Measurements from ENCODE around the gene FAM163B. TPM values are rescaled to one million over a fixed set of nuclear protein-coding genes. Genes with fewer than 3 reads are reported as not detected.

Gene FAM163B
- total RNA-seq, 1 donor = not detected

DNA sequence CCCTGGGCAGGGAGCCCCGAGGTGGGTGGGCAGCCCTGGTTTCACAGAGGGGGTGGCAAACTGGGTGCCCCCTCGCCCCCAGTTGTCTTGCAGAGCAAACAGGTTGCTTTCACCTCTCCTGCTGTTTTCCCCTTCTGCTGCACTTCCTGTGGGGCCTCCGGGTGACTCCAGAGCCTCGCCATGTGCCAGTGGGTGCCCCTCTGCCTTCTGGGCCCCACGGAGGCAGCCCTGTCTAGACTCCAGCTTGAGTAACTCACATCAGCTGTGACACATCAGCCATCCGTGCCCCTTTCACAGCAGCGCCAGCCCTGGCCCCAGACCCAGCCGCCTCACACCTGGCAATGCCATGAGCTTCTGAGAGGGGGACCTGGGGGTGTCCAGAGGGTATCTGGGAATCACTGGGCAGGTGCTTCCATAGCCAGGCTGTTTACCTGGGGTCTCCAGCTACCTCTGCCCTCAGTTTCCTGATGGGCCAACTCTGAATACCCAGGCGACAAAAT, 37.7 kb downstream of the FAM163B start:
- Histone ChIP-seq H3K79me2 (ENCODE audit: insufficient read depth, low read length) (no peaks in the 10 kb centered on the region), H3K9me3 (ENCODE audit: low read depth, low read length) (no peaks in the 10 kb centered on the region), H2AFZ (ENCODE audit: low read length) (no peak overlapping the region), H3K4me1 (ENCODE audit: insufficient read depth, low read length) (no peaks in the 10 kb centered on the region), H3K27me3 (ENCODE audit: insufficient read depth, low read length) (no peaks in the 10 kb centered on the region), H4K20me1 (ENCODE audit: insufficient read depth, low read length) (no peaks in the 10 kb centered on the region), H3K4me2 (ENCODE audit: insufficient read depth, low read length) (no peak overlapping the region), H3K4me3 (ENCODE audit: insufficient read depth, low read length) (no peak overlapping the region), H3K36me3 (ENCODE audit: insufficient read depth, low read length) (no peaks in the 10 kb centered on the region), H3K27ac (ENCODE audit: low read depth, low read length) (no peak overlapping the region)
- no peak for DNase-seq (ENCODE audit: insufficient read length, low spot score, missing footprints)
- TF ChIP-seq, protein P1, sequence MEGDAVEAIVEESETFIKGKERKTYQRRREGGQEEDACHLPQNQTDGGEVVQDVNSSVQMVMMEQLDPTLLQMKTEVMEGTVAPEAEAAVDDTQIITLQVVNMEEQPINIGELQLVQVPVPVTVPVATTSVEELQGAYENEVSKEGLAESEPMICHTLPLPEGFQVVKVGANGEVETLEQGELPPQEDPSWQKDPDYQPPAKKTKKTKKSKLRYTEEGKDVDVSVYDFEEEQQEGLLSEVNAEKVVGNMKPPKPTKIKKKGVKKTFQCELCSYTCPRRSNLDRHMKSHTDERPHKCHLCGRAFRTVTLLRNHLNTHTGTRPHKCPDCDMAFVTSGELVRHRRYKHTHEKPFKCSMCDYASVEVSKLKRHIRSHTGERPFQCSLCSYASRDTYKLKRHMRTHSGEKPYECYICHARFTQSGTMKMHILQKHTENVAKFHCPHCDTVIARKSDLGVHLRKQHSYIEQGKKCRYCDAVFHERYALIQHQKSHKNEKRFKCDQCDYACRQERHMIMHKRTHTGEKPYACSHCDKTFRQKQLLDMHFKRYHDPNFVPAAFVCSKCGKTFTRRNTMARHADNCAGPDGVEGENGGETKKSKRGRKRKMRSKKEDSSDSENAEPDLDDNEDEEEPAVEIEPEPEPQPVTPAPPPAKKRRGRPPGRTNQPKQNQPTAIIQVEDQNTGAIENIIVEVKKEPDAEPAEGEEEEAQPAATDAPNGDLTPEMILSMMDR (IDR thresholded peaks at IDR 0.05; ENCODE audit: extremely low read depth, low read depth, low read length) = no peak

DNA sequence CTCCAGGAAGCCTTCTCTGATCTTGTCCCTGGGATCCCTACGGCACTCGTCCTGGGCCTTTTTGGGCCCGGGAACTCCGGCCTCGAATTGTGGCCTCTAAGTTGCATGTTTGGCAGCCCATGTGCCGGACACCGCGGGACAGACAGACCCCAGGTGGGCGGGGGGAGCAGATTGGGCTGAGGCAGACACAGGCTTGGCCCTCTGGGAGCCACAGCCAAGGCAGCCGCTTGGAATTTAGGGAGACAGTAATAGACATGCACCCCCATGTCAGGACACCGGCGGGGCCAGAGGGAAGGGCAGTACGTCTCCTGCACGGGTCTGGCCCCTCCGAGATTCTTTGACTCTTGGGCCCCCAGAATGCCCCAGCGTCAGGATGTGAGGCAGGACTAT, 38.5 kb downstream of the FAM163B start:
- H3K9me3 ChIP-seq (ENCODE audit: low read depth, low read length) = no peaks in the 10 kb centered on the region
- no peak overlapping the region for H3K27ac ChIP-seq (ENCODE audit: low read depth, low read length)
- H3K4me1 ChIP-seq (ENCODE audit: insufficient read depth, low read length) = no peaks in the 10 kb centered on the region
- no peaks in the 10 kb centered on the region for H3K27me3 ChIP-seq (ENCODE audit: insufficient read depth, low read length)
- TF ChIP-seq, protein P1 (IDR thresholded peaks at IDR 0.05; ENCODE audit: extremely low read depth, low read depth, low read length) = no peak
- H2AFZ ChIP-seq (ENCODE audit: low read length) = no peak overlapping the region
- H3K79me2 ChIP-seq (ENCODE audit: insufficient read depth, low read length) = no peaks in the 10 kb centered on the region
- H4K20me1 ChIP-seq (ENCODE audit: insufficient read depth, low read length) = no peaks in the 10 kb centered on the region
- H3K4me3 ChIP-seq (ENCODE audit: insufficient read depth, low read length) = no peak overlapping the region
- H3K36me3 ChIP-seq (ENCODE audit: insufficient read depth, low read length) = no peaks in the 10 kb centered on the region
- DNase-seq (ENCODE audit: insufficient read length, low spot score, missing footprints) = no peak
- H3K4me2 ChIP-seq (ENCODE audit: insufficient read depth, low read length) = no peak overlapping the region

DNA sequence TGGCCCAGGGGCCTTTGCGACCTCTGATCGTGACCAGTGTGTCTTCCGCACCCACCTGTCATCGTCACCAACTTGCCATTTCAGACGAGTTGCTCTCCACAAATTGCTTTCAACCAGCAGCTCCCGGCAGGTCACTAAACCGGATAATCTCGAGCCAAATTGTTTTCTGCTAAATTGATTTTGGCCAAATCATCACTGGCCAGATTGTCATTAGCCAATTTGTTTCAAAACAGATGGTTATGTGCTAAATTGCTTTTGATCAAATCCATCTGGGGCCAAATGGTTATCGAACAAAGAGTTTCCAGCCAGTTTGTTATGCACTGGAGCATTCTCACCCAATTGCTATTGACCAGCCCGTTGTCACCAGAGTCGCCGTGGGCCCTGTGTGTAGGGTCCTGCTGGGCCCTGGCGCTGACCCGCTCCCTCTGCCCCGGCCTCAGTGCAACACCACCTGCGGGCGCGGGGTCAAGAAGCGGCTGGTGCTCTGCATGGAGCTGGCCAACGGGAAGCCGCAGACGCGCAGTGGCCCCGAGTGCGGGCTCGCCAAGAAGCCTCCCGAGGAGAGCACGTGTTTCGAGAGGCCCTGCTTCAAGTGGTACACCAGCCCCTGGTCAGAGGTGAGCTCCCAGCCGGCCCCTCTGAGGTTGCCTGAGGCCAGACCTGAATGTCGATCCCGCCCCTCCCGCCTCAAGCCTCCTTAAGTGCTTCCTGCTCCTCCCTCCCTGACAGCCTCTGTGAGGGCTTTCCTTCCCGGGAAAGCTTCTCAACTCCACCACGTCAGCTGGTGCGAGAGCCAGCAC, 39.1 kb downstream of the FAM163B start:
- H3K4me1 ChIP-seq (ENCODE audit: insufficient read depth, low read length) = no peaks in the 10 kb centered on the region
- no peak overlapping the region for H2AFZ ChIP-seq (ENCODE audit: low read length)
- TF ChIP-seq, protein P1 (IDR thresholded peaks at IDR 0.05; ENCODE audit: extremely low read depth, low read depth, low read length) = no peak
- H4K20me1 ChIP-seq (ENCODE audit: insufficient read depth, low read length) = no peaks in the 10 kb centered on the region
- H3K4me3 ChIP-seq (ENCODE audit: insufficient read depth, low read length) = no peak overlapping the region
- no peaks in the 10 kb centered on the region for H3K27me3 ChIP-seq (ENCODE audit: insufficient read depth, low read length)
- H3K4me2 ChIP-seq (ENCODE audit: insufficient read depth, low read length) = no peak overlapping the region
- H3K79me2 ChIP-seq (ENCODE audit: insufficient read depth, low read length) = no peaks in the 10 kb centered on the region
- no peak for DNase-seq (ENCODE audit: insufficient read length, low spot score, missing footprints)
- no peaks in the 10 kb centered on the region for H3K9me3 ChIP-seq (ENCODE audit: low read depth, low read length)
- no peak overlapping the region for H3K27ac ChIP-seq (ENCODE audit: low read depth, low read length)
- no peaks in the 10 kb centered on the region for H3K36me3 ChIP-seq (ENCODE audit: insufficient read depth, low read length)

DNA sequence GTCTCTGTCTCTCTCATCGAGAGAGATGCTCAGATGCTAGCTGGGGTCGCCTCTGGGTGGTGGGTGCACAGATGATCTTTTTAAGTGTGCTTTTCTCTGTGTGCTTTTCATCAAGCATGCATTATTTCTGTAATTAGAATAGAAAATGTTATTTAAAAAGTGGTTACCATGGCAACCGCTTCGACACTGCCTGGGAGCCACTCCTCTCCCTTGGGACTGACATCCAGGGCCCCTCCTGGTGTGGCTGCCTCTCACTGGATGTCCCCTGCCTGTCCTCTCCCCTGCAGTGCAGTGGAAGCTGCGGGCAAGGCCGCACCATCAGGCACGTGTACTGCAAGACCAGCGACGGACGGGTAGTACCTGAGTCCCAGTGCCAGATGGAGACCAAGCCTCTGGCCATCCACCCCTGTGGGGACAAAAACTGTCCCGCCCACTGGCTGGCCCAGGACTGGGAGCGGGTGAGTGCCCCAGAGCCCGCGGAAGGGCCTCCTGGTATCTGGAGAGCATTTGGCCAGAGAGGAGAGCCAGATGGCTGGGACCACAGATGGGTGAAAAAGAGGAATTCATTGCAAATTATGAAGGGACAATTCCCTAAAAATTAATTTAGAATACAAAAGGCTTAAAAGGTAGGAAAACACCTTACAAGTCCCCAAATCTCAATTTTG, 39.9 kb downstream of the FAM163B start:
- DNase-seq (ENCODE audit: insufficient read length, low spot score, missing footprints) = no peak
- Histone ChIP-seq H3K36me3 (ENCODE audit: insufficient read depth, low read length) (no peaks in the 10 kb centered on the region), H3K27ac (ENCODE audit: low read depth, low read length) (no peak overlapping the region), H3K27me3 (ENCODE audit: insufficient read depth, low read length) (no peaks in the 10 kb centered on the region), H2AFZ (ENCODE audit: low read length) (no peak overlapping the region), H3K79me2 (ENCODE audit: insufficient read depth, low read length) (no peaks in the 10 kb centered on the region), H4K20me1 (ENCODE audit: insufficient read depth, low read length) (no peaks in the 10 kb centered on the region), H3K9me3 (ENCODE audit: low read depth, low read length) (no peaks in the 10 kb centered on the region), H3K4me1 (ENCODE audit: insufficient read depth, low read length) (no peaks in the 10 kb centered on the region), H3K4me2 (ENCODE audit: insufficient read depth, low read length) (no peak overlapping the region), H3K4me3 (ENCODE audit: insufficient read depth, low read length) (no peak overlapping the region)
- TF ChIP-seq, protein P1 (IDR thresholded peaks at IDR 0.05; ENCODE audit: extremely low read depth, low read depth, low read length) = no peak
